ENCODE data around the gene FEM1B.

- TF ChIP-seq EZH2 (IDR thresholded peaks at IDR 0.05; ENCODE audit: low read length, unreplicated experiment) (no peak), CTCF (conservative IDR thresholded peaks at IDR 0.05; ENCODE audit: low read depth, low read length) (no peak)
These were observed 53.4 kb downstream of the FEM1B start for GRCh38 chr15:68330901-68331300.

Data from PC-3 (cell line).